Renal pelvis (tissue), 4 donors: ENCODE measurements around the gene BMP5. TPM values are rescaled to one million over a fixed set of nuclear protein-coding genes. Genes with fewer than 3 reads are reported as not detected.

ENCODE experiments used
- DNase-seq: peaks from one replicate; pipeline ENCODE4 v3.0.0-alpha.2; 2013
- polyA plus RNA-seq, 3 donors: library from polyadenylated mRNA; unstranded; fragments of 120-200 nt; gene quantifications; one replicate each; pipeline ENCODE4 v1.2.1, GENCODE V29; 2013; ENCODE audit not compliant: insufficient read length in 3 of 3

The BMP5 gene
- polyA plus RNA-seq, 3 donors = 2.8 to 4.5 (median 2.9) TPM

- no peak for DNase-seq
Measured at GRCh38 chr6:55882718-55883569, 7.6 kb upstream of the BMP5 start.

GRCh38 chr6:55877283-55877682, 1.9 kb upstream of the BMP5 start:
- no peak for DNase-seq

- no peak for DNase-seq
Measured at GRCh38 chr6:55874316-55874715, 1.1 kb downstream of the BMP5 start.

- no peak for DNase-seq
Measured at GRCh38 chr6:55872866-55873265, 2.5 kb downstream of the BMP5 start.

- no peak for DNase-seq
Measured at GRCh38 chr6:55870181-55870813, 5.1 kb downstream of the BMP5 start.

GRCh38 chr6:55869674-55870073, 5.7 kb downstream of the BMP5 start:
- DNase-seq = no peak

- DNase-seq = no peak
Measured at GRCh38 chr6:55868771-55869479, 6.5 kb downstream of the BMP5 start.

- DNase-seq = no peak
Measured at GRCh38 chr6:55868176-55868575, 7.2 kb downstream of the BMP5 start.

- no peak for DNase-seq
Measured at GRCh38 chr6:55866128-55866527, 9.3 kb downstream of the BMP5 start.

GRCh38 chr6:55853008-55854001, 22.1 kb downstream of the BMP5 start:
- no peak for DNase-seq

- DNase-seq = no peak
Measured at GRCh38 chr6:55841341-55841740, 34.0 kb downstream of the BMP5 start.

GRCh38 chr6:55839080-55839479, 36.3 kb downstream of the BMP5 start:
- no peak for DNase-seq

GRCh38 chr6:55836945-55837344, 38.4 kb downstream of the BMP5 start:
- no peak for DNase-seq

GRCh38 chr6:55836481-55836880, 38.9 kb downstream of the BMP5 start:
- no peak for DNase-seq

- DNase-seq = no peak
Measured at GRCh38 chr6:55835220-55835619, 40.2 kb downstream of the BMP5 start.

- DNase-seq = no peak
Measured at GRCh38 chr6:55833284-55833683, 42.1 kb downstream of the BMP5 start.

- DNase-seq = no peak
Measured at GRCh38 chr6:55827818-55828522, 47.4 kb downstream of the BMP5 start.

GRCh38 chr6:55826941-55827340, 48.4 kb downstream of the BMP5 start:
- DNase-seq = no peak

GRCh38 chr6:55825402-55826051, 49.9 kb downstream of the BMP5 start:
- DNase-seq = peak; percentile 39

- DNase-seq = no peak
Measured at GRCh38 chr6:55822815-55823214, 52.6 kb downstream of the BMP5 start.
